GM12891 (cell line): ENCODE data around the gene GSTM4.
"Not testable (repeated sequence)": the region's sequence is repeated elsewhere in the genome, so short reads cannot be mapped to it uniquely, and the experiment has no call there.

ENCODE experiments used
- DNase-seq: peaks from one replicate; pipeline ENCODE4 v3.0.0; 2011; ENCODE audit warnings: low spot score; ENCODE audit not compliant: insufficient read length
- FAIRE-seq: peaks from 2 replicates; lab custom pipeline; 2011; peaks lifted over from hg19 to GRCh38; lab: Jason Lieb, UNC
- PAX5 ChIP-seq: IDR thresholded peaks from 2 replicates; pipeline ENCODE4 v1.6.1; 2011; ENCODE audit warnings: low read length, moderate library complexity, mild to moderate bottlenecking; ENCODE audit not compliant: insufficient read depth, severe bottlenecking
- POLR2A ChIP-seq: IDR thresholded peaks from 2 replicates; pipeline ENCODE4 v1.6.1; 2011; ENCODE audit warnings: low read depth, low read length, control low read depth
- POLR2AphosphoS5 ChIP-seq: IDR thresholded peaks from 2 replicates; pipeline ENCODE4 v1.6.1; 2011; ENCODE audit warnings: low read depth, low read length, control low read depth
- POU2F2 ChIP-seq: IDR thresholded peaks from 2 replicates; pipeline ENCODE4 v1.6.1; 2011; ENCODE audit warnings: low read depth, mild to moderate bottlenecking, control low read depth, low read length, moderate library complexity
- SPI1 ChIP-seq: IDR thresholded peaks from 2 replicates; pipeline ENCODE4 v1.6.1; 2011; ENCODE audit warnings: low read depth, low read length, control low read depth
- TAF1 ChIP-seq: IDR thresholded peaks from 2 replicates; pipeline ENCODE4 v1.6.1; 2011; ENCODE audit warnings: low read depth, low read length, control low read depth

Gene GSTM4

DNA sequence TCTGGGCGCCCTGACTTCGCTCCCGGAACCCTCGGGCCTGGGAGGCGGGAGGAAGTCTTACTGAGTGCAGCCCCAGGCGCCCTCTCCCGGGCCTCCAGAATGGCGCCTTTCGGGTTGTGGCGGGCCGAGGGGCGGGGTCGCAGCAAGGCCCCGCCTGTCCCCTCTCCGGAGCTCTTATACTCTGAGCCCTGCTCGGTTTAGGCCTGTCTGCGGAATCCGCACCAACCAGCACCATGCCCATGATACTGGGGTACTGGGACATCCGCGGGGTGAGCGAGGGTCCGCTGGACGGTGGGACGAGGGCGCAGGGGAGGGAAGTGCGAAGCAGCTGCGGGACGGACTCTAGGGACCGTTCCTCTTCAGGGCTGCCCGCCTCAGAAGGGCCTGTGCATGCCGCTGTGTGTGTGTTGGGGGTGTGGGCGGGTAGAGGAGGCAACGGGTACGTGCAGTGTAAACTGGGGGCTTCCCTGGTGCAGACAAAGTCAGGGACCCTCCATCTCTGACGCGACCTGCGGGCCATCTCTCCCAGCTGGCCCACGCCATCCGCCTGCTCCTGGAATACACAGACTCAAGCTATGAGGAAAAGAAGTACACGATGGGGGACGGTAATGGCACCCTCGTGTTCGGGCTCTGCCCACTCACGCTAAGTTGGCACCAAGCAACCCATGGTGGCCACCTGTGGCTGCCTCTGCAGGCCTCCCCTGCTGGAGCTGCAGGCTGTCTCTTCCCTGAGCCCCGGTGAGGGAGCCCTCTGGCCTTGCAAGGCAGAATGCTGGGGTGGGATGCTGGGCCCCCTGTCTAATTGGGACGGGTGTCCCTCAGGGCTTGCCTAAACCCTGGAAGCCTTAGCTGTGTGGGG lies 32.0 kb downstream of the GSTM4 start, which contains the start of gene GSTM1:
Gene GSTM1, plus strand, starts transcription at position 177 of the 859 bp plus-strand sequence. Its CDS starts 57 bp downstream, at position 234.
- DNase-seq (no peak), FAIRE-seq (no peak)
- no peak for TF ChIP-seq SPI1
- TF ChIP-seq POLR2AphosphoS5: no peak
- TF ChIP-seq PAX5: no peak
- TF ChIP-seq POU2F2: no peak
- no peak for TF ChIP-seq POLR2A
- no peak for TF ChIP-seq TAF1

DNA sequence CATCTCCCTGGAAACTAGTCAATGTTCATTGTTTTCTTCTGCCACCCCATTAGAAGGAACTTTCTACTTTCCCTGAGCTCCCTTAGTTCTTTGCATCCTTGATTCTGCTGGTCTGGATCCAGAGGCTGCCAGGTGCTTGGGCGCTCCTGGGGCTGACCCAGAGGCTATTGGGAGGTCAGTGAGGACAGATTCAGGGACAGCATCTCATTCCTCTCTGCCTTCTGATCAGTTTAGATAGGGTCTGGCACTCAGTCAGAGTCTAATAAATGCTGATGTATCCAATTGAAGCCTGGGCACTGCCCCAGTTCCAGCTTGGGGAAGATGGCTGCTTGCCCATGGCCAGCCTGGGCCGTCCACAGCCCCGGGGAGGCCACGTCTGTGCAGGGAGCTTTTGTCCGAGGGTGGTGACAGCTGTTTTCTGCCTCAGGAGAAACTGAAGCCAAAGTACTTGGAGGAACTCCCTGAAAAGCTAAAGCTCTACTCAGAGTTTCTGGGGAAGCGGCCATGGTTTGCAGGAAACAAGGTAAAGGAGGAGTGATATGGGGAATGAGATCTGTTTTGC lies 34.0 kb downstream of the GSTM4 start:
- no peak for TF ChIP-seq TAF1
- no peak for TF ChIP-seq POU2F2
- no peak for TF ChIP-seq POLR2AphosphoS5
- no peak for TF ChIP-seq SPI1
- TF ChIP-seq POLR2A: no peak
- TF ChIP-seq PAX5: no peak
- DNase-seq (no peak), FAIRE-seq (no peak)

- FAIRE-seq (no peak), DNase-seq (no peak)
- no peak for TF ChIP-seq POU2F2
- TF ChIP-seq TAF1: no peak
- TF ChIP-seq SPI1: no peak
- no peak for TF ChIP-seq PAX5
- TF ChIP-seq POLR2AphosphoS5: no peak
- TF ChIP-seq POLR2A: no peak
These were observed 35.9 kb downstream of the GSTM4 start for GRCh38 chr1:109691759-109692158.

- not testable (repeated sequence) for FAIRE-seq, DNase-seq
These were observed 38.5 kb downstream of the GSTM4 start for GRCh38 chr1:109694400-109694799.

- FAIRE-seq: not testable (repeated sequence)
These were observed 39.2 kb downstream of the GSTM4 start for GRCh38 chr1:109695138-109695537.

DNA sequence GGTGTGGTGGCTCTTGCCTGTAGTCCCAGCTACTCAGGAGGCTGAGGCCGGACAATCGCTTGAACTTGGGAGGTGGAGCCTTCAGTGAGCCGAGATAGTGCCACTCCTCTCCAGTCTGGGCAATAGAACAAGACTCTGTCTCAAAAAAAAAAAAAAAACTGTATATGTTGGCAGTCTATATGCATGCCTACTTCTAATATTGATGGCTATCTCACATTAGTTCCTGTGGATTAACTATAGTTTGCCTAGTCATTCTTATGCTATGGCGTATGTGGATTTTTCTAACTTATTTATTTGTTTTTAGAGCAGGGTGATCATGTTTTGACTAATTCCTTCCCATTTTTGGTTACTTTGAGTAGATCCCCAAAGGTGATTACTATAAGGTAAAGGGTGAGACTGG lies 41.2 kb downstream of the GSTM4 start:
- FAIRE-seq: no peak
- TF ChIP-seq SPI1: no peak
- TF ChIP-seq POLR2A: no peak
- no peak for TF ChIP-seq POLR2AphosphoS5
- no peak for TF ChIP-seq PAX5
- no peak for TF ChIP-seq POU2F2
- no peak for TF ChIP-seq TAF1
- no peak for DNase-seq

More at GRCh38 chr1:109695138-109695537, 39.2 kb downstream of the GSTM4 start:
- DNase-seq: not testable (repeated sequence)

- FAIRE-seq, DNase-seq: not testable (repeated sequence)
These were observed 42.0 kb downstream of the GSTM4 start for GRCh38 chr1:109697861-109698260.

DNA sequence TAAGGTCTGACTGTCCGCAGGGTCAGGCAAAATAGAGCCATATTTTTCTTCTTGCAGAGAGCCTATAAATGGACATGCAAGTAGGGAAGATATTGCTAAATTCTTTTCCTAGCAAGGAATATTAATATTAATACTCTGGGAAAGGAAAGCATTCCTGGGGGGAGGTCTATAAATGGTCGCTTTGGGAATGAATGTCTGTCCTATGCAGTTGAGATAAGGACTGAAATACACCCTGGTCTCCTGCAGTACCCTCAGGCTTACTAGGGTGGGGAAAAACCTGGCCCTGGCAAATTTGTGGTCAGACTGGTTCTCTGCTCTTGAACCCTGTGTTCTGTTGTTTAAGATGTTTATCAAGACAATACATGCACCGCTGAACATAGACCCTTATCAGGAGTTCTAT lies 47.0 kb downstream of the GSTM4 start:
- DNase-seq, FAIRE-seq: not testable (repeated sequence)

DNA sequence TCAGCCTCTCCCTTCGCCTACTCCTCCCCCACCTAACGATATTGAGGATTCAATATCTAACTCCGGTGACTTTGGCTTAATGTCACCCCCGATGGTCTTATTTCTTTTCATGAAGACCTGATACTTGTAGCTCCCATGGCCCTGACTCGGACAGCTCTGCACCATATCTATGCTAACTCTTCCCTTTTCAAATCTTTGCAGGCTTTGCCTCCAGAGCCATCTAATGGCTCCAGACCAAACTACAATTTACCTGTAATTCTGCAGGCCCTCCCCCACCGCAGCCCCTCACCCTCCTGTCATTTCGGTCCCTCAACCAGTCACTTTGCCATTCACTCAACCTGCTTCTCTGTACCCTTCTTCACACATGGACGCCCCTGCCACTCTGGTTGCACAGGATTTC lies 48.3 kb downstream of the GSTM4 start:
- FAIRE-seq (no peak), DNase-seq (no peak)
- TF ChIP-seq TAF1 (no peak), PAX5 (no peak), POU2F2 (no peak), SPI1 (no peak), POLR2AphosphoS5 (no peak)

GRCh38 chr1:109705411-109705810 lies 49.5 kb downstream of the GSTM4 start:
- no peak for TF ChIP-seq POLR2AphosphoS5
- no peak for TF ChIP-seq POLR2A
- TF ChIP-seq POU2F2: no peak
- TF ChIP-seq PAX5: no peak
- TF ChIP-seq SPI1: no peak
- TF ChIP-seq TAF1: no peak
- FAIRE-seq: no peak
- DNase-seq: no peak

GRCh38 chr1:109708949-109709348 lies 53.0 kb downstream of the GSTM4 start:
- not testable (repeated sequence) for FAIRE-seq

DNA sequence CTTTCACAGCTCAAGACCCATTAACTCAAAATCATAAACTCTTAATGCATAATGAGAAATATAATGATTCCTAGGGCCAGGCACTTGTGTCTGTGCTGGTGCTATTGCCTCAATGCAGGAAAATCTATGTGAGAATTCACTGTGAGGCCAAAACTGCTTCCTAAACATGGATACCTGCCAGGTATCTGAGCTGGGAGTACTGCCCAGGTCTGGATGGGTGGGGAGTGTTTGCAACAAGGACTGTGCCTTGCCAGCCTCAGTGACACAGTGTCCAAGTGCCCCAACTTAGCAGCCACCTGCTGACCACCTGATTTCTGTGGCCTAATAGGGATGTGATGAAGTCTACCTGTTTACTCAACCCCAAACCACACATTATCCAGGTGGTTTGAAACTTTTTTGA lies 53.9 kb downstream of the GSTM4 start:
- DNase-seq: not testable (repeated sequence)

More at GRCh38 chr1:109708949-109709348, 53.0 kb downstream of the GSTM4 start:
- DNase-seq: not testable (repeated sequence)

More for the DNA sequence above, 53.9 kb downstream of the GSTM4 start:
- FAIRE-seq: not testable (repeated sequence)
